ENCODE measurements around the gene FGF5.

Gene FGF5

GRCh38 chr4:80264825-80265224 lies 1.6 kb upstream of the FGF5 start:
- peaks cover 69% of the 10 kb centered on the region for H3K27me3 ChIP-seq

GRCh38 chr4:80265571-80266252 lies 752 bp upstream of the FGF5 start:
- DNase-seq = no peak
- peaks cover 76% of the 10 kb centered on the region for H3K27me3 ChIP-seq
- no peak for TF ChIP-seq CTCF (IDR thresholded peaks at IDR 0.05; ENCODE audit: low read depth, low read length)
- no peaks in the 10 kb centered on the region for H3K9me3 ChIP-seq
- no peaks in the 10 kb centered on the region for H3K4me1 ChIP-seq
- no peaks in the 10 kb centered on the region for H3K36me3 ChIP-seq
- peak overlapping the region; percentile 48 for H3K4me3 ChIP-seq (ENCODE audit: low read depth, low read length)

More at GRCh38 chr4:80264825-80265224, 1.6 kb upstream of the FGF5 start:
- no peak overlapping the region for H3K4me3 ChIP-seq (ENCODE audit: low read depth, low read length)
- no peak for TF ChIP-seq CTCF (IDR thresholded peaks at IDR 0.05; ENCODE audit: low read depth, low read length)
- no peaks in the 10 kb centered on the region for H3K9me3 ChIP-seq
- no peak for DNase-seq
- no peaks in the 10 kb centered on the region for H3K4me1 ChIP-seq
- H3K36me3 ChIP-seq = no peaks in the 10 kb centered on the region

- peaks cover 74% of the 10 kb centered on the region for H3K27me3 ChIP-seq
- no peaks in the 10 kb centered on the region for H3K36me3 ChIP-seq
- peak overlapping the region; percentile 48 for H3K4me3 ChIP-seq (ENCODE audit: low read depth, low read length)
- no peak for DNase-seq
- no peaks in the 10 kb centered on the region for H3K4me1 ChIP-seq
- TF ChIP-seq CTCF (IDR thresholded peaks at IDR 0.05; ENCODE audit: low read depth, low read length) = no peak
- no peaks in the 10 kb centered on the region for H3K9me3 ChIP-seq
These were observed 477 bp downstream of the FGF5 start for GRCh38 chr4:80266902-80267380.

GRCh38 chr4:80268081-80268823 lies 1.8 kb downstream of the FGF5 start:
- no peak overlapping the region for H3K4me3 ChIP-seq (ENCODE audit: low read depth, low read length)
- no peak for TF ChIP-seq CTCF (IDR thresholded peaks at IDR 0.05; ENCODE audit: low read depth, low read length)
- H3K9me3 ChIP-seq = no peaks in the 10 kb centered on the region
- DNase-seq = no peak
- H3K27me3 ChIP-seq = peaks cover 69% of the 10 kb centered on the region
- no peaks in the 10 kb centered on the region for H3K36me3 ChIP-seq
- no peaks in the 10 kb centered on the region for H3K4me1 ChIP-seq

- H3K9me3 ChIP-seq = no peaks in the 10 kb centered on the region
- no peaks in the 10 kb centered on the region for H3K4me1 ChIP-seq
- TF ChIP-seq CTCF (IDR thresholded peaks at IDR 0.05; ENCODE audit: low read depth, low read length) = no peak
- DNase-seq = no peak
- H3K27me3 ChIP-seq = peaks cover 62% of the 10 kb centered on the region
- no peak overlapping the region for H3K4me3 ChIP-seq (ENCODE audit: low read depth, low read length)
- H3K36me3 ChIP-seq = no peaks in the 10 kb centered on the region
These were observed 2.5 kb downstream of the FGF5 start for GRCh38 chr4:80268936-80269335.

GRCh38 chr4:80270321-80270720 lies 3.9 kb downstream of the FGF5 start:
- Histone ChIP-seq H3K9me3 (no peaks in the 10 kb centered on the region), H3K4me1 (no peaks in the 10 kb centered on the region), H3K4me3 (ENCODE audit: low read depth, low read length) (no peak overlapping the region), H3K27me3 (peaks cover 49% of the 10 kb centered on the region), H3K36me3 (no peaks in the 10 kb centered on the region)
- no peak for TF ChIP-seq CTCF (IDR thresholded peaks at IDR 0.05; ENCODE audit: low read depth, low read length)
- DNase-seq = no peak
